ENCODE data around the gene SLC8A2. TPM values are rescaled to one million over a fixed set of nuclear protein-coding genes. Genes with fewer than 3 reads are reported as not detected.

SLC8A2 gene
- total and polyA plus RNA-seq, 2 experiments from 2014 or later = 0.86 to 10.0 TPM

- Histone ChIP-seq H3K79me2 (replicated peaks; ENCODE audit: insufficient read depth) (no peaks in the 10 kb centered on the region), H3K4me3 (no peak overlapping the region), H3F3A (replicated peaks; ENCODE audit: low read depth) (peaks cover 11% of the 10 kb centered on the region; the same call in 1 of the 2 replicates), H2AFZ (no peak overlapping the region), H3K4me1 (ENCODE audit: insufficient read depth) (peaks cover 6% of the 10 kb centered on the region; the same call in 1 of the 2 replicates), H3K27ac (ENCODE audit: low read depth) (no peak overlapping the region), H3K9me2 (ENCODE audit: insufficient read depth) (no peaks in the 10 kb centered on the region), H4K20me1 (replicated peaks; ENCODE audit: insufficient read depth) (no peaks in the 10 kb centered on the region), H3K27me3 (ENCODE audit: insufficient read depth) (no peaks in the 10 kb centered on the region), H3K4me2 (no peak overlapping the region), H3K36me3 (ENCODE audit: insufficient read depth) (no peaks in the 10 kb centered on the region)
- H3K4me3 Mint-ChIP-seq = no peak overlapping the region
- DNase-seq (ENCODE audit: low spot score) (no peak), ATAC-seq (no peak)
- H3K27ac Mint-ChIP-seq = no peak overlapping the region
- H3K9me3 Mint-ChIP-seq = peaks cover 30% of the 10 kb centered on the region
- peaks cover 27% of the 10 kb centered on the region for H3K36me3 Mint-ChIP-seq (ENCODE audit: low read depth)
- peaks cover 31% of the 10 kb centered on the region for H3K27me3 Mint-ChIP-seq (ENCODE audit: insufficient read depth, low read depth, poor library complexity)
- H3K4me1 Mint-ChIP-seq = peaks cover 15% of the 10 kb centered on the region
- TF ChIP-seq ZNF114 (CRISPR knock-in tag; IDR thresholded peaks at IDR 0.05) (no peak), ZNF462 (CRISPR knock-in tag; IDR thresholded peaks at IDR 0.05) (no peak), JUNB (IDR thresholded peaks at IDR 0.05; ENCODE audit: unreplicated experiment) (no peak), NANOG (IDR thresholded peaks at IDR 0.05; ENCODE audit: borderline replicate concordance) (no peak), EZH2phosphoT487 (IDR thresholded peaks at IDR 0.05; ENCODE audit: unreplicated experiment) (no peak), ZNF331 (CRISPR knock-in tag; IDR thresholded peaks at IDR 0.05; ENCODE audit: low read depth) (no peak), CTCF (conservative IDR thresholded peaks at IDR 0.05; ENCODE audit: low read depth in 2 of 2) (no peak), POLR2AphosphoS5 (IDR thresholded peaks at IDR 0.05; ENCODE audit: low read depth) (no peak), CREB1 (CRISPR knock-in tag; IDR thresholded peaks at IDR 0.05; ENCODE audit: low read depth) (no peak), STAT1 (IDR thresholded peaks at IDR 0.05; ENCODE audit: unreplicated experiment) (no peak), ETS1 (IDR thresholded peaks at IDR 0.05) (no peak), EZH2 (IDR thresholded peaks at IDR 0.05; ENCODE audit: low read depth, unreplicated experiment) (no peak)
- TF ChIP-seq, protein P1, sequence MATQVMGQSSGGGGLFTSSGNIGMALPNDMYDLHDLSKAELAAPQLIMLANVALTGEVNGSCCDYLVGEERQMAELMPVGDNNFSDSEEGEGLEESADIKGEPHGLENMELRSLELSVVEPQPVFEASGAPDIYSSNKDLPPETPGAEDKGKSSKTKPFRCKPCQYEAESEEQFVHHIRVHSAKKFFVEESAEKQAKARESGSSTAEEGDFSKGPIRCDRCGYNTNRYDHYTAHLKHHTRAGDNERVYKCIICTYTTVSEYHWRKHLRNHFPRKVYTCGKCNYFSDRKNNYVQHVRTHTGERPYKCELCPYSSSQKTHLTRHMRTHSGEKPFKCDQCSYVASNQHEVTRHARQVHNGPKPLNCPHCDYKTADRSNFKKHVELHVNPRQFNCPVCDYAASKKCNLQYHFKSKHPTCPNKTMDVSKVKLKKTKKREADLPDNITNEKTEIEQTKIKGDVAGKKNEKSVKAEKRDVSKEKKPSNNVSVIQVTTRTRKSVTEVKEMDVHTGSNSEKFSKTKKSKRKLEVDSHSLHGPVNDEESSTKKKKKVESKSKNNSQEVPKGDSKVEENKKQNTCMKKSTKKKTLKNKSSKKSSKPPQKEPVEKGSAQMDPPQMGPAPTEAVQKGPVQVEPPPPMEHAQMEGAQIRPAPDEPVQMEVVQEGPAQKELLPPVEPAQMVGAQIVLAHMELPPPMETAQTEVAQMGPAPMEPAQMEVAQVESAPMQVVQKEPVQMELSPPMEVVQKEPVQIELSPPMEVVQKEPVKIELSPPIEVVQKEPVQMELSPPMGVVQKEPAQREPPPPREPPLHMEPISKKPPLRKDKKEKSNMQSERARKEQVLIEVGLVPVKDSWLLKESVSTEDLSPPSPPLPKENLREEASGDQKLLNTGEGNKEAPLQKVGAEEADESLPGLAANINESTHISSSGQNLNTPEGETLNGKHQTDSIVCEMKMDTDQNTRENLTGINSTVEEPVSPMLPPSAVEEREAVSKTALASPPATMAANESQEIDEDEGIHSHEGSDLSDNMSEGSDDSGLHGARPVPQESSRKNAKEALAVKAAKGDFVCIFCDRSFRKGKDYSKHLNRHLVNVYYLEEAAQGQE (IDR thresholded peaks at IDR 0.05; ENCODE audit: unreplicated experiment) = no peak
These were observed 82.5 kb downstream of the SLC8A2 start for GRCh38 chr19:47389150-47389556.
